GM23338 (cell line): ENCODE measurements around the gene S100A13. TPM values are rescaled to one million over a fixed set of nuclear protein-coding genes. Genes with fewer than 3 reads are reported as not detected.

Source experiments
- ATAC-seq: fragments of 200-7000 bp; cut with Tn5 transposase; 3 replicates; pipeline ENCODE4 v1.9.1; 2020
- DNase-seq: peaks from one replicate; pipeline ENCODE4 v3.0.0-alpha.2; 2015; ENCODE audit warnings: low spot score
- H2AFZ ChIP-seq: fragments of 200-600 bp; sonication (generic); 2 replicates; pipeline ENCODE4 v1.8.0; 2016; ENCODE audit warnings: antibody characterized with exemption, mild to moderate bottlenecking, moderate library complexity
- H3F3A ChIP-seq: fragments of 200-600 bp; sonication (generic); replicated peaks from 2 replicates; pipeline ENCODE4 v1.8.0; 2017; ENCODE audit warnings: antibody characterized with exemption, mixed run types, low read depth
- H3K27ac ChIP-seq: fragments of 200-600 bp; sonication (generic); 2 replicates; pipeline ENCODE4 v1.6.1; 2016; ENCODE audit warnings: low read depth
- H3K27me3 ChIP-seq: fragments of 200-600 bp; sonication (generic); 2 replicates; pipeline ENCODE4 v1.8.0; 2016; ENCODE audit warnings: mild to moderate bottlenecking, mixed run types, moderate library complexity; ENCODE audit not compliant: insufficient read depth
- H3K36me3 ChIP-seq: fragments of 200-600 bp; sonication (generic); 2 replicates; pipeline ENCODE4 v1.8.0; 2016; ENCODE audit warnings: mild to moderate bottlenecking; ENCODE audit not compliant: insufficient read depth
- H3K4me1 ChIP-seq: fragments of 200-600 bp; sonication (generic); 2 replicates; pipeline ENCODE4 v1.8.0; 2016; ENCODE audit warnings: mild to moderate bottlenecking, moderate library complexity; ENCODE audit not compliant: insufficient read depth
- H3K4me2 ChIP-seq: fragments of 200-600 bp; sonication (generic); 2 replicates; pipeline ENCODE4 v1.7.1; 2017; ENCODE audit warnings: mixed run types
- H3K4me3 ChIP-seq: fragments of 200-600 bp; sonication (generic); 2 replicates; pipeline ENCODE4 v1.6.1; 2016; ENCODE audit warnings: mixed run types
- H3K79me2 ChIP-seq: fragments of 200-600 bp; sonication (generic); replicated peaks from 2 replicates; pipeline ENCODE4 v1.8.0; 2017; ENCODE audit warnings: mild to moderate bottlenecking; ENCODE audit not compliant: insufficient read depth
- H3K9me2 ChIP-seq: fragments of 200-600 bp; sonication (generic); 2 replicates; pipeline ENCODE4 v1.8.0; 2017; ENCODE audit not compliant: insufficient read depth
- H4K20me1 ChIP-seq: fragments of 200-600 bp; sonication (generic); replicated peaks from 2 replicates; pipeline ENCODE4 v1.8.0; 2017; ENCODE audit warnings: mild to moderate bottlenecking; ENCODE audit not compliant: insufficient read depth
- H3K27ac Mint-ChIP-seq: 2 replicates; pipeline ENCODE4 v1.8.0; 2020; ENCODE audit warnings: inconsistent platforms, mild to moderate bottlenecking, moderate library complexity, mixed read lengths
- H3K27me3 Mint-ChIP-seq: 3 replicates; pipeline ENCODE4 v1.8.0; 2022; ENCODE audit warnings: low read depth, mild to moderate bottlenecking, moderate library complexity, mixed read lengths, inconsistent platforms; ENCODE audit not compliant: insufficient read depth, poor library complexity
- H3K36me3 Mint-ChIP-seq: 3 replicates; pipeline ENCODE4 v1.8.0; 2021; ENCODE audit warnings: low read depth, mild to moderate bottlenecking, inconsistent platforms, moderate library complexity, mixed read lengths
- H3K4me1 Mint-ChIP-seq: 3 replicates; pipeline ENCODE4 v1.8.0; 2020; ENCODE audit warnings: mild to moderate bottlenecking, inconsistent platforms, mixed read lengths
- H3K4me3 Mint-ChIP-seq: 3 replicates; pipeline ENCODE4 v1.8.0; 2021; ENCODE audit warnings: moderate library complexity, mild to moderate bottlenecking, inconsistent platforms, mixed read lengths
- H3K9me3 Mint-ChIP-seq: 3 replicates; pipeline ENCODE4 v1.8.0; 2020; ENCODE audit warnings: moderate library complexity, mild to moderate bottlenecking, inconsistent platforms, mixed read lengths
- CREB1 ChIP-seq: fragments of 250-450 bp; sonication (Bioruptor Pico); IDR thresholded peaks from 2 replicates; pipeline ENCODE4 v1.5.0; 2020; ENCODE audit warnings: low read depth, mild to moderate bottlenecking, moderate library complexity
- CTCF ChIP-seq, 2 experiments: fragments of 200-600 bp in 1 of 2; sonication (generic) in 1 of 2; conservative IDR thresholded peaks; 2 replicates each; pipeline versions ENCODE4 v1.5.1 to v1.6.1; 2016 to 2017; ENCODE audit warnings: antibody characterized with exemption in 2 of 2, low read depth in 2 of 2, mild to moderate bottlenecking in 2 of 2, moderate library complexity in 1 of 2
- ETS1 ChIP-seq: IDR thresholded peaks from 2 replicates; pipeline ENCODE4 v1.6.1; 2016; ENCODE audit warnings: antibody characterized with exemption
- EZH2 ChIP-seq: fragments of 200-600 bp; sonication (generic); IDR thresholded peaks from one replicate; pipeline ENCODE4 v1.8.0; 2017; ENCODE audit warnings: antibody characterized with exemption, mild to moderate bottlenecking, low read depth; ENCODE audit not compliant: unreplicated experiment
- EZH2phosphoT487 ChIP-seq: fragments of 200-600 bp; sonication (generic); IDR thresholded peaks from one replicate; pipeline ENCODE4 v1.8.1; 2018; ENCODE audit warnings: antibody characterized with exemption; ENCODE audit not compliant: unreplicated experiment
- JUNB ChIP-seq: IDR thresholded peaks from one replicate; pipeline ENCODE4 v1.6.1; 2016; ENCODE audit warnings: antibody characterized with exemption; ENCODE audit not compliant: unreplicated experiment
- NANOG ChIP-seq: IDR thresholded peaks from 2 replicates; pipeline ENCODE4 v1.6.1; 2016; ENCODE audit warnings: antibody characterized with exemption, borderline replicate concordance
- POLR2AphosphoS5 ChIP-seq: IDR thresholded peaks from 2 replicates; pipeline ENCODE4 v1.6.1; 2016; ENCODE audit warnings: antibody characterized with exemption, low read depth
- REST ChIP-seq: IDR thresholded peaks from one replicate; pipeline ENCODE4 v1.6.1; 2018; ENCODE audit warnings: antibody characterized with exemption; ENCODE audit not compliant: unreplicated experiment
- STAT1 ChIP-seq: IDR thresholded peaks from one replicate; pipeline ENCODE4 v1.6.1; 2016; ENCODE audit warnings: antibody characterized with exemption; ENCODE audit not compliant: unreplicated experiment
- ZNF114 ChIP-seq: fragments of 250-450 bp; sonication (Bioruptor Pico); IDR thresholded peaks from 2 replicates; pipeline ENCODE4 v1.5.0; 2020; ENCODE audit warnings: mild to moderate bottlenecking, moderate library complexity
- ZNF331 ChIP-seq: fragments of 250-450 bp; sonication (Bioruptor Pico); IDR thresholded peaks from 2 replicates; pipeline ENCODE4 v1.5.0; 2020; ENCODE audit warnings: low read depth, mild to moderate bottlenecking, moderate library complexity
- ZNF462 ChIP-seq: fragments of 250-450 bp; sonication (Bioruptor Pico); IDR thresholded peaks from 2 replicates; pipeline ENCODE4 v1.5.0; 2020; ENCODE audit warnings: mild to moderate bottlenecking, moderate library complexity
- polyA plus RNA-seq: library from polyadenylated mRNA; unstranded; fragments of >200 nt; fragmentation: Nextera tagmentation; extraction: Ambion mirVana; gene quantifications from 2 replicates; pipeline ENCODE4 v1.2.1, GENCODE V29; 2016
- total RNA-seq: library from RNA; depleted of rRNA; stranded (reverse); fragments of >200 nt; shearing (Covaris generic); gene quantifications from 2 replicates; pipeline ENCODE4 v1.2.3, GENCODE V29; 2014

S100A13 gene
- total and polyA plus RNA-seq, 2 experiments from 2014 or later = 32.7 to 165 TPM

- H3K27ac ChIP-seq = no peak overlapping the region
- H3K79me2 ChIP-seq = peaks cover 7% of the 10 kb centered on the region
- no peaks in the 10 kb centered on the region for H4K20me1 ChIP-seq
- ATAC-seq (no peak), DNase-seq (no peak)
- peaks cover 13% of the 10 kb centered on the region; the same call in 1 of the 2 replicates for H3K4me1 ChIP-seq
- H3K4me3 ChIP-seq = no peak overlapping the region
- Mint-ChIP-seq H3K27me3 (peaks cover 20% of the 10 kb centered on the region), H3K4me1 (peaks cover 46% of the 10 kb centered on the region), H3K27ac (no peak overlapping the region), H3K4me3 (no peak overlapping the region), H3K9me3 (no peaks in the 10 kb centered on the region), H3K36me3 (peaks cover 28% of the 10 kb centered on the region)
- no peak overlapping the region for H2AFZ ChIP-seq
- TF ChIP-seq CTCF (conservative IDR thresholded peaks at IDR 0.05; ENCODE audit: low read depth in 2 of 2) (no peak), ETS1 (no peak), STAT1 (no peak), EZH2phosphoT487 (no peak), JUNB (no peak), ZNF114 (CRISPR knock-in tag) (no peak), ZNF462 (no peak), ZNF331 (CRISPR knock-in tag) (no peak), POLR2AphosphoS5 (no peak), CREB1 (no peak), EZH2 (no peak), NANOG (no peak), REST (no peak)
- H3K36me3 ChIP-seq = no peaks in the 10 kb centered on the region
- H3K27me3 ChIP-seq = no peaks in the 10 kb centered on the region
- H3K9me2 ChIP-seq = 0 out of 2 replicates have a peak, but pooled peaks cover 3% of the 10 kb centered on the region
- peaks cover 8% of the 10 kb centered on the region; the same call in 1 of the 2 replicates for H3F3A ChIP-seq
- H3K4me2 ChIP-seq = no peak overlapping the region
Measured at GRCh38 chr1:153629971-153630370, 2.7 kb upstream of the S100A13 start.
